Hepatocyte (in vitro differentiated cells): ENCODE measurements around the gene PDE4B. TPM values are rescaled to one million over a fixed set of nuclear protein-coding genes. Genes with fewer than 3 reads are reported as not detected.

ENCODE experiments used
- DNase-seq: peaks from one replicate; pipeline ENCODE4 v3.0.0-alpha.2; 2016; ENCODE audit warnings: low spot score
- H2AFZ ChIP-seq: fragments of 200-600 bp; sonication (generic); 2 replicates; pipeline ENCODE4 v1.6.0; 2016; ENCODE audit warnings: antibody characterized with exemption, mild to moderate bottlenecking
- H3K27ac ChIP-seq: fragments of 200-600 bp; sonication (generic); 2 replicates; pipeline ENCODE4 v1.5.1; 2016; ENCODE audit warnings: mild to moderate bottlenecking
- H3K27me3 ChIP-seq: fragments of 200-600 bp; sonication (generic); 2 replicates; pipeline ENCODE4 v1.6.1; 2016
- H3K36me3 ChIP-seq: fragments of 200-600 bp; sonication (generic); replicated peaks from 2 replicates; pipeline ENCODE4 v1.5.1; 2016; ENCODE audit warnings: low read depth; ENCODE audit not compliant: insufficient read depth
- H3K4me1 ChIP-seq: fragments of 200-600 bp; sonication (generic); 2 replicates; pipeline ENCODE4 v1.5.1; 2016; ENCODE audit warnings: mild to moderate bottlenecking, moderate library complexity; ENCODE audit not compliant: insufficient read depth
- H3K4me2 ChIP-seq: fragments of 200-600 bp; sonication (generic); 2 replicates; pipeline ENCODE4 v1.6.0; 2016
- H3K4me3 ChIP-seq: fragments of 200-600 bp; sonication (generic); 2 replicates; pipeline ENCODE4 v1.5.1; 2016; ENCODE audit warnings: mild to moderate bottlenecking
- H3K79me2 ChIP-seq: fragments of 200-600 bp; sonication (generic); 2 replicates; pipeline ENCODE4 v1.6.0; 2017; ENCODE audit warnings: mild to moderate bottlenecking
- H3K9me2 ChIP-seq: fragments of 200-600 bp; sonication (generic); replicated peaks from 2 replicates; pipeline ENCODE4 v1.6.0; 2017; ENCODE audit warnings: mild to moderate bottlenecking; ENCODE audit not compliant: insufficient read depth
- H3K9me3 ChIP-seq: fragments of 200-600 bp; sonication (generic); 2 replicates; pipeline ENCODE4 v1.5.1; 2016; ENCODE audit warnings: low read depth, mild to moderate bottlenecking
- H4K20me1 ChIP-seq: fragments of 200-600 bp; sonication (generic); 2 replicates; pipeline ENCODE4 v1.6.0; 2016; ENCODE audit warnings: mild to moderate bottlenecking; ENCODE audit not compliant: insufficient read depth, poor library complexity, severe bottlenecking
- CTCF ChIP-seq: fragments of 200-600 bp; sonication (generic); IDR thresholded peaks from 2 replicates; pipeline ENCODE4 v1.5.1; 2016; ENCODE audit warnings: antibody characterized with exemption, mild to moderate bottlenecking; ENCODE audit not compliant: poor library complexity
- EZH2 ChIP-seq: fragments of 200-600 bp; sonication (generic); IDR thresholded peaks from 2 replicates; pipeline ENCODE4 v1.6.1; 2016; ENCODE audit warnings: antibody characterized with exemption, mild to moderate bottlenecking, borderline replicate concordance
- EZH2phosphoT487 ChIP-seq: fragments of 200-600 bp; sonication (generic); IDR thresholded peaks from one replicate; pipeline ENCODE4 v1.6.1; 2018; ENCODE audit warnings: antibody characterized with exemption, mild to moderate bottlenecking, low read depth, moderate library complexity; ENCODE audit not compliant: unreplicated experiment, severe bottlenecking
- WGBS: methylation state at CpG from one replicate; pipeline ENCODE4 v1.1.6; 2016; ENCODE audit warnings: low lambda C conversion rate; ENCODE audit errors: missing lambda C conversion rate; 5-methylcytosine and 5-hydroxymethylcytosine counted together
- polyA plus RNA-seq: library from polyadenylated mRNA; unstranded; fragments of >200 nt; fragmentation: Nextera tagmentation; extraction: Ambion mirVana; gene quantifications from 2 replicates; pipeline ENCODE4 v1.2.1, GENCODE V29; 2016
- total RNA-seq: library from RNA; depleted of rRNA; stranded (reverse); fragments of >200 nt; gene quantifications from 2 replicates; pipeline ENCODE4 v1.2.3, GENCODE V29; 2014

PDE4B gene
- total and polyA plus RNA-seq, 2 experiments from 2014 or later: 1.8 to 3.4 TPM

GRCh38 chr1:66246351-66247269 is 453.9 kb downstream of the PDE4B start:
- no peaks in the 10 kb centered on the region for H3K9me2 ChIP-seq
- no peak overlapping the region for H3K4me2 ChIP-seq
- H3K9me3 ChIP-seq: no peaks in the 10 kb centered on the region
- H4K20me1 ChIP-seq: no peaks in the 10 kb centered on the region
- H2AFZ ChIP-seq: no peak overlapping the region
- no peak overlapping the region for H3K27ac ChIP-seq
- H3K4me1 ChIP-seq: no peaks in the 10 kb centered on the region
- WGBS: 85% methylated on average over 9 of the region's 9 CpGs
- no peak for DNase-seq
- no peak overlapping the region for H3K4me3 ChIP-seq
- no peaks in the 10 kb centered on the region for H3K27me3 ChIP-seq
- no peaks in the 10 kb centered on the region for H3K79me2 ChIP-seq
- H3K36me3 ChIP-seq: no peaks in the 10 kb centered on the region
- TF ChIP-seq EZH2 (no peak), CTCF (no peak), EZH2phosphoT487 (no peak)

DNA sequence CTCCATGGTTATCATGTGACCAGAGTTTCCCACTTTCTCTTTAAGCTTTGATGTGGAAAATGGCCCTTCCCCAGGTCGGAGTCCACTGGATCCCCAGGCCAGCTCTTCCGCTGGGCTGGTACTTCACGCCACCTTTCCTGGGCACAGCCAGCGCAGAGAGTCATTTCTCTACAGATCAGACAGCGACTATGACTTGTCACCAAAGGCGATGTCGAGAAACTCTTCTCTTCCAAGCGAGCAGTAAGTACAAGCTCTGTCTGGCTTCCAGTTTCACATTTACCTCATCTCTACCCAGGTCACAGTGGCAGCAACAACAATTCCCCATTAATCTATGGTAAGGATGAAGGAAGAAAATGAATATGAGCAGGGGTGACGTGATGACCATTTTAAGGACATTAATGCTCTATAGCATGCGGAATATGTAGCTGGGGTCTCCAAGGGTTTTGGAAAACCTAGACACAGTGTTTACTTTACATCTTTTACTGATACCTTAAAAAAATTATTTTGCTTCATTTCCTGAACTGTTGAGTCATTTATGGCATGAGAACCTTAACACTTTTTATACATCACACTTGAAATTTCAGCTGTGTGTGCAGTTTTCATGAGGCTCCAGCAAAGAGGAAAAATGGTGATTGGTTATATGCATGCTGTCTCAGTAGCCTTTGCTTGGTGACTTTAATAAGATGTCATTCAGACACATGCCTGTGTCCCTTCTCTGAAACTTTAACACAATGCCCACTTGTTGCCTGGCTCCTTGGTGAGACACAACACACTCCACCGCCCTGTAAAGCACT is 454.9 kb downstream of the PDE4B start:
- H3K9me2 ChIP-seq: no peaks in the 10 kb centered on the region
- H3K79me2 ChIP-seq: no peaks in the 10 kb centered on the region
- TF ChIP-seq EZH2 (no peak), EZH2phosphoT487 (no peak), CTCF (no peak)
- H3K27ac ChIP-seq: no peak overlapping the region
- H3K4me2 ChIP-seq: no peak overlapping the region
- H2AFZ ChIP-seq: no peak overlapping the region
- H3K4me1 ChIP-seq: no peaks in the 10 kb centered on the region
- no peaks in the 10 kb centered on the region for H3K27me3 ChIP-seq
- DNase-seq: no peak
- H4K20me1 ChIP-seq: no peaks in the 10 kb centered on the region
- no peaks in the 10 kb centered on the region for H3K36me3 ChIP-seq
- WGBS: 91% methylated on average over 11 of the region's 11 CpGs
- no peaks in the 10 kb centered on the region for H3K9me3 ChIP-seq
- H3K4me3 ChIP-seq: no peak overlapping the region

DNA sequence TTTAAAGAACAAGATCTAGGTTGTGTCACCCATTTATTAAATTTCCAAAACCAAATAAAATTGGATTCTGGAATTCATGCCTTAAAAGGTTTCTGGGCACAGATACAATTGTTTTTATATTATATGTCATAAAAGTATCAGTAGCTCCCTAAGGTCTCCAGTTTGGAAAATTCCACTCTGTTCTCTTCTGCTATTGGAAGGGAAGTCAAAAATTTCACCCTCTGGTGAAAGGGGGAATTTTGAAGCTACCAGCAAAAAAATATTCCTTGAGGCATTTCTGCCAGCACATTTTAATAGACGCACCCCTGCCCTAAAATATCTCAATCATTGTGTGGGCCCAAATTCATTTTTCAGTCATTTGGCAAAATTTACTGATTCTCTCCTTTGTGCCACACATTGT is 455.6 kb downstream of the PDE4B start:
- TF ChIP-seq EZH2 (no peak), EZH2phosphoT487 (no peak), CTCF (no peak)
- H3K27me3 ChIP-seq: no peaks in the 10 kb centered on the region
- no peaks in the 10 kb centered on the region for H3K9me2 ChIP-seq
- H3K4me3 ChIP-seq: no peak overlapping the region
- H2AFZ ChIP-seq: no peak overlapping the region
- H3K9me3 ChIP-seq: no peaks in the 10 kb centered on the region
- no peak overlapping the region for H3K4me2 ChIP-seq
- no peaks in the 10 kb centered on the region for H3K4me1 ChIP-seq
- H3K36me3 ChIP-seq: no peaks in the 10 kb centered on the region
- no peak for DNase-seq
- WGBS: 85% methylated on average over 1 of the region's 1 CpG
- H3K27ac ChIP-seq: no peak overlapping the region
- H3K79me2 ChIP-seq: no peaks in the 10 kb centered on the region
- H4K20me1 ChIP-seq: no peaks in the 10 kb centered on the region
